A549 (cell line): ENCODE results near the gene SLAMF1. TPM values are rescaled to one million over a fixed set of nuclear protein-coding genes. Genes with fewer than 3 reads are reported as not detected.

ENCODE experiments used
- ATAC-seq, 2 experiments: fragments of 200-7000 bp in 1 of 2; fragments of >200 bp in 1 of 2; cut with Nextera tagmentation in 1 of 2; cut with Tn5 transposase in 1 of 2; 3 replicates each; pipeline versions ENCODE4 v1.8.0 to v1.9.1; 2018 to 2020; ENCODE audit warnings: mild to moderate bottlenecking in 1 of 2, moderate library complexity in 1 of 2
- CTCF ChIA-PET: fragments of 300-600 bp; sonication (Branson Sonifier 250); formaldehyde crosslinking; extraction: SDS; loops from one replicate; lab custom pipeline; 2021; ENCODE audit warnings: antibody characterized with exemption, inconsistent platforms; lab: Yijun Ruan, JAX
- POLR2A ChIA-PET: fragments of 350-600 bp; formaldehyde crosslinking; extraction: SDS; loops from one replicate; lab custom pipeline; 2021; ENCODE audit warnings: antibody characterized with exemption, inconsistent platforms; lab: Yijun Ruan, JAX
- DNase-seq, 2 experiments: peaks; one replicate each; pipeline versions ENCODE4 v3.0.0 to v3.0.0-alpha.2; 2011 to 2016; ENCODE audit warnings: low read depth in 1 of 2, low spot score in 1 of 2
- FAIRE-seq: peaks from 2 replicates; lab custom pipeline; 2011; peaks lifted over from hg19 to GRCh38; lab: Jason Lieb, UNC
- H3K27ac ChIP-seq, 2 experiments: fragments of >200 bp; sonication (Bioruptor Twin); formaldehyde crosslinking; 3 replicates each; pipeline ENCODE4 v1.5.1; 2016 to 2017
- H3K4me1 ChIP-seq: fragments of >200 bp; sonication (Bioruptor Twin); formaldehyde crosslinking; 3 replicates; pipeline ENCODE4 v1.6.1; 2016
- H3K4me2 ChIP-seq: fragments of >200 bp; sonication (Bioruptor Twin); formaldehyde crosslinking; 3 replicates; pipeline ENCODE4 v1.6.1; 2016
- H3K4me3 ChIP-seq: fragments of >200 bp; sonication (Bioruptor Twin); formaldehyde crosslinking; 3 replicates; pipeline ENCODE4 v1.5.1; 2016
- H3K9me3 ChIP-seq: fragments of >200 bp; sonication (Bioruptor Twin); formaldehyde crosslinking; 3 replicates; pipeline ENCODE4 v1.6.1; 2016
- BHLHE40 ChIP-seq: IDR thresholded peaks from 2 replicates; pipeline ENCODE4 v1.6.1; 2012; ENCODE audit warnings: low read depth, low read length, inconsistent platforms
- CBX2 ChIP-seq: fragments of 200-600 bp; sonication (generic); IDR thresholded peaks from 2 replicates; pipeline ENCODE4 v1.6.1; 2016; ENCODE audit warnings: low read depth, mild to moderate bottlenecking, borderline replicate concordance
- CBX8 ChIP-seq: fragments of 200-600 bp; sonication (generic); IDR thresholded peaks from 2 replicates; pipeline ENCODE4 v1.6.1; 2016
- CEBPB ChIP-seq, 2 experiments: fragments of >200 bp in 1 of 2; sonication (Bioruptor Twin) in 1 of 2; formaldehyde crosslinking in 1 of 2; IDR thresholded peaks; 2 replicates each; pipeline ENCODE4 v1.6.1; 2012 to 2016
- EHF ChIP-seq: fragments of 250-450 bp; sonication (Bioruptor Pico); IDR thresholded peaks from 2 replicates; pipeline ENCODE4 v1.5.0; 2020; ENCODE audit warnings: mild to moderate bottlenecking
- ESRRA ChIP-seq: fragments of 150-350 bp; IDR thresholded peaks from 2 replicates; pipeline ENCODE4 v1.6.1; 2014; ENCODE audit warnings: mild to moderate bottlenecking, low read length, borderline replicate concordance
- FOSB ChIP-seq: fragments of 250-450 bp; sonication (Bioruptor Pico); IDR thresholded peaks from 2 replicates; pipeline ENCODE4 v1.5.0; 2020; ENCODE audit warnings: mild to moderate bottlenecking, moderate library complexity
- FOXS1 ChIP-seq: fragments of 250-450 bp; sonication (Bioruptor Pico); IDR thresholded peaks from 2 replicates; pipeline ENCODE4 v1.5.0; 2020; ENCODE audit warnings: mild to moderate bottlenecking, moderate library complexity
- GATA3 ChIP-seq: IDR thresholded peaks from 2 replicates; pipeline ENCODE4 v1.6.1; 2012; ENCODE audit warnings: borderline replicate concordance
- HDAC2 ChIP-seq: fragments of 200-600 bp; sonication (generic); IDR thresholded peaks from 2 replicates; pipeline ENCODE4 v1.6.1; 2016
- HOXA7 ChIP-seq: fragments of 250-450 bp; sonication (Bioruptor Pico); IDR thresholded peaks from 2 replicates; pipeline ENCODE4 v1.5.0; 2020; ENCODE audit warnings: mild to moderate bottlenecking, moderate library complexity
- JUN ChIP-seq, 2 experiments: fragments of >200 bp; sonication (Bioruptor Twin); formaldehyde crosslinking; IDR thresholded peaks; 2 replicates in 1 of 2; 3 replicates in 1 of 2; pipeline ENCODE4 v1.6.1; 2016 to 2017
- JUNB ChIP-seq: fragments of >200 bp; sonication (Bioruptor Twin); formaldehyde crosslinking; IDR thresholded peaks from 2 replicates; pipeline ENCODE4 v1.6.1; 2016
- KDM1A ChIP-seq: fragments of 200-600 bp; sonication (generic); IDR thresholded peaks from 2 replicates; pipeline ENCODE4 v1.6.1; 2016; ENCODE audit warnings: low read depth, mild to moderate bottlenecking
- MAZ ChIP-seq: fragments of 150-350 bp; IDR thresholded peaks from 2 replicates; pipeline ENCODE4 v1.6.1; 2014; ENCODE audit warnings: antibody characterized with exemption, low read depth, low read length, borderline replicate concordance
- NFE2L2 ChIP-seq: fragments of 150-350 bp; conservative IDR thresholded peaks from 2 replicates; pipeline ENCODE4 v1.6.1; 2014; ENCODE audit warnings: low read length
- NPAS2 ChIP-seq: fragments of 250-450 bp; sonication (Bioruptor Pico); IDR thresholded peaks from 2 replicates; pipeline ENCODE4 v1.8.0; 2022; ENCODE audit warnings: mild to moderate bottlenecking, moderate library complexity, borderline replicate concordance
- NR3C1 ChIP-seq: fragments of >200 bp; sonication (Bioruptor Twin); formaldehyde crosslinking; IDR thresholded peaks from 3 replicates; pipeline ENCODE4 v1.6.1; 2017
- POLR2AphosphoS2 ChIP-seq: conservative IDR thresholded peaks from 2 replicates; pipeline ENCODE4 v1.6.1; 2012; ENCODE audit warnings: low read length, improper control_type of control experiment, inconsistent platforms
- RAD21 ChIP-seq, 2 experiments: fragments of >200 bp in 1 of 2; sonication (Bioruptor Twin) in 1 of 2; formaldehyde crosslinking in 1 of 2; IDR thresholded peaks in 1 of 2; conservative IDR thresholded peaks in 1 of 2; 2 replicates in 1 of 2; 3 replicates in 1 of 2; pipeline ENCODE4 v1.6.1; 2012 to 2018; ENCODE audit warnings: inconsistent platforms in 1 of 2
- RNF2 ChIP-seq: fragments of 200-600 bp; sonication (generic); IDR thresholded peaks from 2 replicates; pipeline ENCODE4 v1.6.1; 2016; ENCODE audit warnings: low read depth, mild to moderate bottlenecking, antibody characterized with exemption, moderate library complexity, borderline replicate concordance
- SMC3 ChIP-seq: fragments of >200 bp; sonication (Bioruptor Twin); formaldehyde crosslinking; IDR thresholded peaks from 3 replicates; pipeline ENCODE4 v1.6.1; 2018; ENCODE audit warnings: inconsistent platforms
- TFCP2L1 ChIP-seq: fragments of 250-450 bp; sonication (Bioruptor Pico); IDR thresholded peaks from 2 replicates; pipeline ENCODE4 v1.5.0; 2021; ENCODE audit warnings: mild to moderate bottlenecking
- ZC3H11A ChIP-seq: fragments of 450-650 bp; IDR thresholded peaks from 2 replicates; pipeline ENCODE4 v1.6.1; 2014; ENCODE audit warnings: antibody characterized with exemption, mild to moderate bottlenecking
- WGBS: methylation state at CpG from one replicate; pipeline ENCODE4 v1.1.6; 2017; ENCODE audit errors: missing lambda C conversion rate; 5-methylcytosine and 5-hydroxymethylcytosine counted together
- polyA plus RNA-seq, 4 experiments: library from polyadenylated mRNA; depleted of rRNA in 3 of 4; stranded (reverse); fragments of >200 nt; fragmentation: RNase III in 1 of 4; extraction: RNeasy Plus Mini Kit Qiagen cat#74134 plus additional on column Dnase treatment in 1 of 4; gene quantifications; 2 replicates in 3 of 4; 3 replicates in 1 of 4; pipeline ENCODE4 v1.2.3, GENCODE V29; 2011 to 2017
- TF ChIP-seq, protein P1 (sequence below): fragments of 150-350 bp; IDR thresholded peaks from 2 replicates; pipeline ENCODE4 v1.6.1; 2014; ENCODE audit warnings: low read depth, mild to moderate bottlenecking, low read length
- TF ChIP-seq, protein P2 (sequence below): fragments of >200 bp; sonication (Bioruptor Twin); formaldehyde crosslinking; IDR thresholded peaks from 3 replicates; pipeline ENCODE4 v1.5.1; 2016
- TF ChIP-seq, protein P3 (sequence below): fragments of >200 bp; sonication (Bioruptor Twin); formaldehyde crosslinking; IDR thresholded peaks from 2 replicates; pipeline ENCODE4 v1.6.1; 2016
- TF ChIP-seq, protein P4 (sequence below): fragments of 200-600 bp; sonication (generic); IDR thresholded peaks from 2 replicates; pipeline ENCODE4 v1.6.1; 2016; ENCODE audit warnings: antibody characterized with exemption, mild to moderate bottlenecking, moderate library complexity
- TF ChIP-seq, protein P5 (sequence below): fragments of >200 bp; sonication (Bioruptor Twin); formaldehyde crosslinking; IDR thresholded peaks from 3 replicates; pipeline ENCODE4 v1.6.1; 2016

Gene SLAMF1
- polyA plus RNA-seq, 2 of the 4 experiments (the other 2 are of a cell fraction): not detected

DNA sequence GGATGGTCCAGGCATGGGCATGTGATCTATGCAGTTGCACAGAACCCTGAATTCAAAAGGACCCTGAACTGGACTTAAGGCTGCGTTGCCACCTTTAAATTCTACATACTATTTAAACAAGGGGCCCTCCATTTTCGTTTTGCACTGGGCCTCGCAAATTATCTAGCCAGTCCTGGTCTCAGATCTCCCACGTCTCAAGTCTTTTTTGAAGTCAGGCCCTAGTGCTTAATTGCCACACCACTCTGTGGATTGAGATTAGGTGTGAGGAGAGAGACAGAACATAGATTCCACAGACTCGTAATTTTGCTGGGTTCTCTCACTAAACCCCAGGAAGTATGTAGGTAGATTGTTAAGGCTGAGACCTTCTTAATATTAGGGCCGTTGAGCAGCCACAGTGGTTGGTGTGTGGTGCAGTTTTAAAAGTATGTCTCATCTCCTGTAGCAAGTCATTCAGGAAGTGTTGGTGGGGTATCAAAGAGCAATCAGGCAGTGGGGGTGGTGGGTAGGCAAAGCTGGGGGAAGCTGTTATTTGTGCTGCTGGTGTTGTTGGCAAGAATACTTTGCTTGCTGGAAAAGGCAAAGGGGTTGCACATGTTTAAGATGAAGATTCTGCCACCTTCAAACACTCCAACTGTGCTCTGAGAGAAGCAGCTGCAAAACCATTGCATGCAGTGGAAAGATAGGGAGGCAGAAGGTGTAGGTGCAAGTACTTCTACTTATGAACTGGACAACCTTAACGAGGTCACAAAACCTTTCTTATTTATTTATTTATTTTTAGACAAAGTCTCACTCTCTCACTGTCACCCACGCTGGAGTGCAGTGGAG is 78.8 kb downstream of the SLAMF1 start:
- no peaks in the 10 kb centered on the region for H3K4me1 ChIP-seq
- peaks cover under 1% of the 10 kb centered on the region; the same call in 1 of the 3 replicates for H3K9me3 ChIP-seq
- CTCF ChIA-PET: interaction anchor here (0.8 to 1.6 kb wide), 2 partner anchors 13 to 27 kb away, joined by 3 read pairs; no protein-coding TSS in a partner anchor
- DNase-seq (no peak), ATAC-seq (no peak), FAIRE-seq (no peak)
- no peak overlapping the region for H3K27ac ChIP-seq
- no peak overlapping the region for H3K4me3 ChIP-seq
- TF ChIP-seq NPAS2: no peak
- no peak for TF ChIP-seq JUN (IDR thresholded peaks at IDR 0.05)
- TF ChIP-seq, protein P1, sequence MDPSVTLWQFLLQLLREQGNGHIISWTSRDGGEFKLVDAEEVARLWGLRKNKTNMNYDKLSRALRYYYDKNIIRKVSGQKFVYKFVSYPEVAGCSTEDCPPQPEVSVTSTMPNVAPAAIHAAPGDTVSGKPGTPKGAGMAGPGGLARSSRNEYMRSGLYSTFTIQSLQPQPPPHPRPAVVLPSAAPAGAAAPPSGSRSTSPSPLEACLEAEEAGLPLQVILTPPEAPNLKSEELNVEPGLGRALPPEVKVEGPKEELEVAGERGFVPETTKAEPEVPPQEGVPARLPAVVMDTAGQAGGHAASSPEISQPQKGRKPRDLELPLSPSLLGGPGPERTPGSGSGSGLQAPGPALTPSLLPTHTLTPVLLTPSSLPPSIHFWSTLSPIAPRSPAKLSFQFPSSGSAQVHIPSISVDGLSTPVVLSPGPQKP: no peak
- TF ChIP-seq SMC3: no peak
- TF ChIP-seq EHF (CRISPR knock-in tag): no peak
- no peak for TF ChIP-seq RAD21 (conservative IDR thresholded peaks at IDR 0.05 in 1 of 2, IDR thresholded peaks at IDR 0.05 in 1 of 2)
- TF ChIP-seq HOXA7: no peak
- no peak for TF ChIP-seq RNF2
- TF ChIP-seq KDM1A: no peak
- TF ChIP-seq FOXS1 (CRISPR knock-in tag): no peak
- TF ChIP-seq CBX8: no peak
- TF ChIP-seq NFE2L2: no peak
- TF ChIP-seq JUNB: no peak
- no peak for TF ChIP-seq HDAC2
- TF ChIP-seq FOSB: no peak
- TF ChIP-seq, protein P2, sequence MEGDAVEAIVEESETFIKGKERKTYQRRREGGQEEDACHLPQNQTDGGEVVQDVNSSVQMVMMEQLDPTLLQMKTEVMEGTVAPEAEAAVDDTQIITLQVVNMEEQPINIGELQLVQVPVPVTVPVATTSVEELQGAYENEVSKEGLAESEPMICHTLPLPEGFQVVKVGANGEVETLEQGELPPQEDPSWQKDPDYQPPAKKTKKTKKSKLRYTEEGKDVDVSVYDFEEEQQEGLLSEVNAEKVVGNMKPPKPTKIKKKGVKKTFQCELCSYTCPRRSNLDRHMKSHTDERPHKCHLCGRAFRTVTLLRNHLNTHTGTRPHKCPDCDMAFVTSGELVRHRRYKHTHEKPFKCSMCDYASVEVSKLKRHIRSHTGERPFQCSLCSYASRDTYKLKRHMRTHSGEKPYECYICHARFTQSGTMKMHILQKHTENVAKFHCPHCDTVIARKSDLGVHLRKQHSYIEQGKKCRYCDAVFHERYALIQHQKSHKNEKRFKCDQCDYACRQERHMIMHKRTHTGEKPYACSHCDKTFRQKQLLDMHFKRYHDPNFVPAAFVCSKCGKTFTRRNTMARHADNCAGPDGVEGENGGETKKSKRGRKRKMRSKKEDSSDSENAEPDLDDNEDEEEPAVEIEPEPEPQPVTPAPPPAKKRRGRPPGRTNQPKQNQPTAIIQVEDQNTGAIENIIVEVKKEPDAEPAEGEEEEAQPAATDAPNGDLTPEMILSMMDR: no peak
- no peak for TF ChIP-seq NR3C1
- no peak for TF ChIP-seq TFCP2L1 (CRISPR knock-in tag)
- POLR2A ChIA-PET: no interaction called here
- H3K4me2 ChIP-seq: no peak overlapping the region
- 34% methylated on average over 8 of the region's 8 CpGs for WGBS

DNA sequence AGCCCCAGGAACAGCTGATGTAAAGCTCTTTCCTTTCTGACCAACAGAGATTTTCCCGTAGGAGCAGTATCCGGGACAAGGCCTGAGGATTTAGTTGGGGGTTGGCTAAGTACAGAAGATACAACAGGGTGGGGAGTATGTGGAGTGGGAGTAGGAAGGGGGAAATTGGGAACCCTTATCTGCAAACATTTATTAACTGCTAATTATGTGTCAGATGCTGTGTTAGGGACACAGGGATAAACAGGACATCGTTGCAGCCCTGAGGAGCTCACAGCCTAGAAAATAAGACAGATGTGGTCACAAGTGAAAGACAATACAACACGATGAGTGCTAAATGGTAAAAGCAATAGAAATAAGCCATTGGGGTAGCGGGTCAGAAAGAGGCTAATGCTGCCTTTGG is 79.5 kb downstream of the SLAMF1 start:
- H3K4me2 ChIP-seq: no peak overlapping the region
- TF ChIP-seq NPAS2 (no peak), MAZ (no peak), CBX2 (no peak), CEBPB (IDR thresholded peaks at IDR 0.05) (no peak), FOXS1 (CRISPR knock-in tag) (no peak), GATA3 (no peak), POLR2AphosphoS2 (no peak), BHLHE40 (no peak), ESRRA (no peak), ZC3H11A (no peak)
- TF ChIP-seq, protein P3, sequence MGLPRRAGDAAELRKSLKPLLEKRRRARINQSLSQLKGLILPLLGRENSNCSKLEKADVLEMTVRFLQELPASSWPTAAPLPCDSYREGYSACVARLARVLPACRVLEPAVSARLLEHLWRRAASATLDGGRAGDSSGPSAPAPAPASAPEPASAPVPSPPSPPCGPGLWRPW: no peak
- TF ChIP-seq, protein P4, sequence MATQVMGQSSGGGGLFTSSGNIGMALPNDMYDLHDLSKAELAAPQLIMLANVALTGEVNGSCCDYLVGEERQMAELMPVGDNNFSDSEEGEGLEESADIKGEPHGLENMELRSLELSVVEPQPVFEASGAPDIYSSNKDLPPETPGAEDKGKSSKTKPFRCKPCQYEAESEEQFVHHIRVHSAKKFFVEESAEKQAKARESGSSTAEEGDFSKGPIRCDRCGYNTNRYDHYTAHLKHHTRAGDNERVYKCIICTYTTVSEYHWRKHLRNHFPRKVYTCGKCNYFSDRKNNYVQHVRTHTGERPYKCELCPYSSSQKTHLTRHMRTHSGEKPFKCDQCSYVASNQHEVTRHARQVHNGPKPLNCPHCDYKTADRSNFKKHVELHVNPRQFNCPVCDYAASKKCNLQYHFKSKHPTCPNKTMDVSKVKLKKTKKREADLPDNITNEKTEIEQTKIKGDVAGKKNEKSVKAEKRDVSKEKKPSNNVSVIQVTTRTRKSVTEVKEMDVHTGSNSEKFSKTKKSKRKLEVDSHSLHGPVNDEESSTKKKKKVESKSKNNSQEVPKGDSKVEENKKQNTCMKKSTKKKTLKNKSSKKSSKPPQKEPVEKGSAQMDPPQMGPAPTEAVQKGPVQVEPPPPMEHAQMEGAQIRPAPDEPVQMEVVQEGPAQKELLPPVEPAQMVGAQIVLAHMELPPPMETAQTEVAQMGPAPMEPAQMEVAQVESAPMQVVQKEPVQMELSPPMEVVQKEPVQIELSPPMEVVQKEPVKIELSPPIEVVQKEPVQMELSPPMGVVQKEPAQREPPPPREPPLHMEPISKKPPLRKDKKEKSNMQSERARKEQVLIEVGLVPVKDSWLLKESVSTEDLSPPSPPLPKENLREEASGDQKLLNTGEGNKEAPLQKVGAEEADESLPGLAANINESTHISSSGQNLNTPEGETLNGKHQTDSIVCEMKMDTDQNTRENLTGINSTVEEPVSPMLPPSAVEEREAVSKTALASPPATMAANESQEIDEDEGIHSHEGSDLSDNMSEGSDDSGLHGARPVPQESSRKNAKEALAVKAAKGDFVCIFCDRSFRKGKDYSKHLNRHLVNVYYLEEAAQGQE: no peak
- TF ChIP-seq, protein P5, sequence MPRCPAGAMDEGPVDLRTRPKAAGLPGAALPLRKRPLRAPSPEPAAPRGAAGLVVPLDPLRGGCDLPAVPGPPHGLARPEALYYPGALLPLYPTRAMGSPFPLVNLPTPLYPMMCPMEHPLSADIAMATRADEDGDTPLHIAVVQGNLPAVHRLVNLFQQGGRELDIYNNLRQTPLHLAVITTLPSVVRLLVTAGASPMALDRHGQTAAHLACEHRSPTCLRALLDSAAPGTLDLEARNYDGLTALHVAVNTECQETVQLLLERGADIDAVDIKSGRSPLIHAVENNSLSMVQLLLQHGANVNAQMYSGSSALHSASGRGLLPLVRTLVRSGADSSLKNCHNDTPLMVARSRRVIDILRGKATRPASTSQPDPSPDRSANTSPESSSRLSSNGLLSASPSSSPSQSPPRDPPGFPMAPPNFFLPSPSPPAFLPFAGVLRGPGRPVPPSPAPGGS: no peak
- POLR2A ChIA-PET: interaction anchor here (0.5 kb wide), 1 partner anchor 47 kb away, joined by 3 read pairs; no protein-coding TSS in a partner anchor
- DNase-seq (no peak), FAIRE-seq (no peak), ATAC-seq (no peak)
- WGBS: 77% methylated on average over 5 of the region's 5 CpGs
- H3K27ac ChIP-seq: no peak overlapping the region
- no peak overlapping the region for H3K4me3 ChIP-seq
- CTCF ChIA-PET: interaction anchor here (1.5 to 1.6 kb wide), 2 partner anchors 26 to 39 kb away, joined by 3 read pairs; no protein-coding TSS in a partner anchor
- H3K4me1 ChIP-seq: no peaks in the 10 kb centered on the region
- peaks cover 4% of the 10 kb centered on the region; the same call in 1 of the 3 replicates for H3K9me3 ChIP-seq
